NCI-H510A (cell line): ENCODE results near the gene EFHD1.
"Not testable (repeated sequence)": the region's sequence is repeated elsewhere in the genome, so short reads cannot be mapped to it uniquely, and the experiment has no call there.

Experiments
- DNase-seq: peaks from one replicate; lab custom pipeline; 2025; lab: John Stamatoyannopoulos, UW

EFHD1 gene

GRCh38 chr2:232652505-232652851, 19.1 kb downstream of the EFHD1 start:
- no peak for DNase-seq

- no peak for DNase-seq
Measured at GRCh38 chr2:232653441-232653840, 20.0 kb downstream of the EFHD1 start.

GRCh38 chr2:232655392-232655791, 22.0 kb downstream of the EFHD1 start:
- no peak for DNase-seq

- no peak for DNase-seq
Measured at GRCh38 chr2:232658217-232658785, 24.9 kb downstream of the EFHD1 start.

- DNase-seq = no peak
Measured at GRCh38 chr2:232659359-232659758, 26.0 kb downstream of the EFHD1 start.

GRCh38 chr2:232662486-232663260, 29.3 kb downstream of the EFHD1 start:
- no peak for DNase-seq

GRCh38 chr2:232666051-232666805, 32.8 kb downstream of the EFHD1 start:
- no peak for DNase-seq

GRCh38 chr2:232667989-232668583, 34.7 kb downstream of the EFHD1 start:
- DNase-seq = no peak

- DNase-seq = no peak
Measured at GRCh38 chr2:232668805-232669444, 35.5 kb downstream of the EFHD1 start.

GRCh38 chr2:232672588-232672987, 39.2 kb downstream of the EFHD1 start:
- DNase-seq = no peak

GRCh38 chr2:232674491-232674890, 41.1 kb downstream of the EFHD1 start:
- no peak for DNase-seq

- DNase-seq = no peak
Measured at GRCh38 chr2:232675381-232675780, 42.0 kb downstream of the EFHD1 start.

- DNase-seq = no peak
Measured at GRCh38 chr2:232680006-232680405, 46.6 kb downstream of the EFHD1 start.

GRCh38 chr2:232681527-232681926, 48.1 kb downstream of the EFHD1 start:
- no peak for DNase-seq

GRCh38 chr2:232683368-232683767, 50.0 kb downstream of the EFHD1 start:
- no peak for DNase-seq

- not testable (repeated sequence) for DNase-seq
Measured at GRCh38 chr2:232685391-232685790, 52.0 kb downstream of the EFHD1 start.

- DNase-seq = no peak
Measured at GRCh38 chr2:232687382-232688160, 54.2 kb downstream of the EFHD1 start.

- DNase-seq = no peak
Measured at GRCh38 chr2:232688201-232688600, 54.8 kb downstream of the EFHD1 start.

- no peak for DNase-seq
Measured at GRCh38 chr2:232689152-232689910, 55.9 kb downstream of the EFHD1 start.

GRCh38 chr2:232691117-232691516, 57.7 kb downstream of the EFHD1 start:
- DNase-seq = not testable (repeated sequence)

- no peak for DNase-seq
Measured at GRCh38 chr2:232693344-232693743, 59.9 kb downstream of the EFHD1 start.
